Sigmoid colon (tissue), 4 donors: Measurements from ENCODE around the gene PCDHB13.
"Not testable (repeated sequence)": the region's sequence is repeated elsewhere in the genome, so short reads cannot be mapped to it uniquely, and the experiment has no call there.

Experiments
- CTCF ChIP-seq, 4 experiments: fragments of 450-650 bp in 3 of 4; fragments of 200-600 bp in 1 of 4; IDR thresholded peaks; one replicate each; pipeline ENCODE4 v1.5.1; 2016 to 2019; ENCODE audit warnings: antibody characterized with exemption in 4 of 4, mild to moderate bottlenecking in 3 of 4, moderate library complexity in 2 of 4
- EP300 ChIP-seq, 4 donors: sonication (generic); formaldehyde crosslinking; IDR thresholded peaks; one replicate each; pipeline ENCODE4 v1.6.1; 2017; ENCODE audit warnings: antibody characterized with exemption in 4 of 4
- POLR2A ChIP-seq, 2 donors: fragments of 450-650 bp; IDR thresholded peaks; one replicate each; pipeline ENCODE4 v1.6.1; 2016; ENCODE audit warnings: antibody characterized with exemption in 2 of 2, mild to moderate bottlenecking in 2 of 2, moderate library complexity in 2 of 2

- not testable (repeated sequence) for TF ChIP-seq POLR2A, CTCF, EP300 (IDR thresholded peaks at IDR 0.05)
Measured at GRCh38 chr5:141201646-141202045, 12.1 kb upstream of the PCDHB13 start.
